Smooth muscle cell of the umbilical artery (primary cell): ENCODE measurements around the gene RABEP2. TPM values are rescaled to one million over a fixed set of nuclear protein-coding genes. Genes with fewer than 3 reads are reported as not detected.

ENCODE experiments used
- total RNA-seq: library from RNA; depleted of rRNA; stranded (reverse); fragments of >200 nt; gene quantifications from 2 replicates; pipeline ENCODE4 v1.2.3, GENCODE V29; 2014

The RABEP2 gene, protein sequence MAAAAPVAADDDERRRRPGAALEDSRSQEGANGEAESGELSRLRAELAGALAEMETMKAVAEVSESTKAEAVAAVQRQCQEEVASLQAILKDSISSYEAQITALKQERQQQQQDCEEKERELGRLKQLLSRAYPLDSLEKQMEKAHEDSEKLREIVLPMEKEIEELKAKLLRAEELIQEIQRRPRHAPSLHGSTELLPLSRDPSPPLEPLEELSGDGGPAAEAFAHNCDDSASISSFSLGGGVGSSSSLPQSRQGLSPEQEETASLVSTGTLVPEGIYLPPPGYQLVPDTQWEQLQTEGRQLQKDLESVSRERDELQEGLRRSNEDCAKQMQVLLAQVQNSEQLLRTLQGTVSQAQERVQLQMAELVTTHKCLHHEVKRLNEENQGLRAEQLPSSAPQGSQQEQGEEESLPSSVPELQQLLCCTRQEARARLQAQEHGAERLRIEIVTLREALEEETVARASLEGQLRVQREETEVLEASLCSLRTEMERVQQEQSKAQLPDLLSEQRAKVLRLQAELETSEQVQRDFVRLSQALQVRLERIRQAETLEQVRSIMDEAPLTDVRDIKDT
- 32.1 and 41.3 TPM in 2 replicates for total RNA-seq

GRCh38 chr16:28924762-28925385 lies at the start of gene RABEP2:
Gene RABEP2 (minus strand): TSS chr16:28925238. CDS start chr16:28925163, 75 bp downstream.

DNA sequence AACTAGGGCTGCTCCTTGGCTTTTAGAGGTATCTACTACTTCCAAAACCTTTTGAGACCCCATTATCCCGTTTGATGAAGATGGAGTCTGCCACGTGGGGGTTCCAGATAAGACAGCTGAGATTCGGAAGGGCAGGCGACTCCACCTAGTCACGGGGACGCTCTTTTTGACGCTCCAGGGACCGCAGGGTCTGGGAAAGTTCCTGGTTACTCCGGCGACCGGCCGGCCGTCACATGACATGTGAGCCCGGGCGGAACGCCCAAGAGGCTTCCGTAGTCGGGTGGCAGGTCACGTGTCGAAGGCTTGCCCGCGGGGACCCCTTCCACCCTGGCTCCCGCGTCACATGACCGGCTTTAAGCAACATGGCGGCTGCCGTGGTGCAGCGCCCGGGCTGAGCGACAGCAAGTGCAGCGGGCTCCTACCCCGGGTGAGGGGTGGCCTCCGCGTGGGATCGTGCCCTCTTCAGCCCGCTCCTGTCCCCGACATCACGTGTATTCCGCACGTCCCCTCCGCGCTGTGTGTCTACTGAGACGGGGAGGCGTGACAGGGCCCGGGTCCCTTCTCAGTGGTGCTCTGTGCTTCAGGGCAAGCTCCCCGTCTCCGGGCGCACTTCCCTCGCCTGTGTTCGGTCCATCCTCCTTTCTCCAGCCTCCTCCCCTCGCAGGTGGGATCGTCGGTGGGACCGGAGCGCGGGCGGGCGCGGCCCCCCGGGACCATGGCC lies 49.6 kb upstream of the RABEP2 start, which contains the start of gene SPNS1:
Gene SPNS1 (plus strand): TSS at position 342 of the 721 bp plus-strand sequence. CDS start 374 bp downstream, at position 716.

DNA sequence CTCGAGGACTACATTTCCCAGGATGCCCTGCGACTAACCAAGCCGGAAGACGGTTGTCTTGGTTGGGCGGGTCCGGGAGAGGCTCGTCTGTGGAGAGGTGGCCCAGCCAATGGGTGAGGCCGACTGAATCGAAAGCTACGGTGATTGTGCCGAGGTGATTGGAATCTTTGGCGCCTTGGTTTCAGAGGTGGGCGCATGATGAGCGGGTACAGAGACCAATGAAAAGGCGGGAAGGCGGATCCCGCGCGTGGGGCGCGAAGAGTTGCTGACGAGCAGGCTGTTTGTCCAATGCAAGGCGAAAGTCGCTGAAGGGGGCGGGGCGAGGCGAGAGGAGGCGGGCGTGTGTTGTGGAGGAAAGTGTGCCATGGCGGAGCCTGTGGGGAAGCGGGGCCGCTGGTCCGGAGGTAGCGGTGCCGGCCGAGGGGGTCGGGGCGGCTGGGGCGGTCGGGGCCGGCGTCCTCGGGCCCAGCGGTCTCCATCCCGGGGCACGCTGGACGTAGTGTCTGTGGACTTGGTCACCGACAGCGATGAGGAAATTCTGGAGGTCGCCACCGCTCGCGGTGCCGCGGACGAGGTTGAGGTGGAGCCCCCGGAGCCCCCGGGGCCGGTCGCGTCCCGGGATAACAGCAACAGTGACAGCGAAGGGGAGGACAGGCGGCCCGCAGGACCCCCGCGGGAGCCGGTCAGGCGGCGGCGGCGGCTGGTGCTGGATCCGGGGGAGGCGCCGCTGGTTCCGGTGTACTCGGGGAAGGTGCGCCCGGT lies 25.8 kb upstream of the RABEP2 start, which contains the start of gene NFATC2IP:
Gene NFATC2IP (plus strand): TSS at position 290 of the 762 bp plus-strand sequence. CDS start 75 bp downstream, at position 365.

DNA sequence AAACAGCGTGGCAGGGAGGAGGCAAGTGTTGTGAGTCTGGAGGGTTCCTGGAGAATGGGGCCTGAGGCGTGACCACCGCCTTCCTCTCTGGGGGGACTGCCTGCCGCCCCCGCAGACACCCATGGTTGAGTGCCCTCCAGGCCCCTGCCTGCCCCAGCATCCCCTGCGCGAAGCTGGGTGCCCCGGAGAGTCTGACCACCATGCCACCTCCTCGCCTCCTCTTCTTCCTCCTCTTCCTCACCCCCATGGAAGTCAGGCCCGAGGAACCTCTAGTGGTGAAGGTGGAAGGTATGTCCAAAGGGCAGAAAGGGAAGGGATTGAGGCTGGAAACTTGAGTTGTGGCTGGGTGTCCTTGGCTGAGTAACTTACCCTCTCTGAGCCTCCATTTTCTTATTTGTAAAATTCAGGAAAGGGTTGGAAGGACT lies 6.8 kb upstream of the RABEP2 start, which contains the start of gene CD19:
Gene CD19 (plus strand): TSS at position 171 of the 425 bp plus-strand sequence. CDS start 30 bp downstream, at position 201.

GRCh38 chr16:28878083-28878926 lies 46.7 kb downstream of the RABEP2 start, which contains the start of gene ATP2A1:
Gene ATP2A1 (plus strand): TSS chr16:28878488. CDS start chr16:28878672, 184 bp downstream.

Other genes with a start within 250 kb of the RABEP2 start
- 50.2 and 144 TPM in 2 replicates for gene EIF3C, start 213.8 kb downstream of the RABEP2 start, total RNA-seq
- 3.6 and 4.6 TPM in 2 replicates for gene NPIPB9, start 173.5 kb downstream of the RABEP2 start, total RNA-seq
- 50.5 and 84.6 TPM in 2 replicates for gene ATXN2L, start 102.2 kb downstream of the RABEP2 start, total RNA-seq
- gene TUFM, start 78.9 kb downstream of the RABEP2 start, total RNA-seq, result 91.8 and 99.2 TPM in 2 replicates
- 7.7 and 15.3 TPM in 2 replicates for gene SH2B1, start 61.4 kb downstream of the RABEP2 start, total RNA-seq
- gene ATP2A1, start 46.8 kb downstream of the RABEP2 start, total RNA-seq, result under 0.01 and 1.0 TPM in 2 replicates
- not detected in 2 replicates for gene CD19, start 6.7 kb upstream of the RABEP2 start, total RNA-seq
- 8.3 and 20.3 TPM in 2 replicates for gene NFATC2IP, start 25.7 kb upstream of the RABEP2 start, total RNA-seq
- 25.2 and 26.4 TPM in 2 replicates for gene SPNS1, start 49.5 kb upstream of the RABEP2 start, total RNA-seq
- 0.30 and 1.5 TPM in 2 replicates for gene LAT, start 59.8 kb upstream of the RABEP2 start, total RNA-seq